ENCODE measurements around the gene ACAP1.

- TF ChIP-seq, protein P1, sequence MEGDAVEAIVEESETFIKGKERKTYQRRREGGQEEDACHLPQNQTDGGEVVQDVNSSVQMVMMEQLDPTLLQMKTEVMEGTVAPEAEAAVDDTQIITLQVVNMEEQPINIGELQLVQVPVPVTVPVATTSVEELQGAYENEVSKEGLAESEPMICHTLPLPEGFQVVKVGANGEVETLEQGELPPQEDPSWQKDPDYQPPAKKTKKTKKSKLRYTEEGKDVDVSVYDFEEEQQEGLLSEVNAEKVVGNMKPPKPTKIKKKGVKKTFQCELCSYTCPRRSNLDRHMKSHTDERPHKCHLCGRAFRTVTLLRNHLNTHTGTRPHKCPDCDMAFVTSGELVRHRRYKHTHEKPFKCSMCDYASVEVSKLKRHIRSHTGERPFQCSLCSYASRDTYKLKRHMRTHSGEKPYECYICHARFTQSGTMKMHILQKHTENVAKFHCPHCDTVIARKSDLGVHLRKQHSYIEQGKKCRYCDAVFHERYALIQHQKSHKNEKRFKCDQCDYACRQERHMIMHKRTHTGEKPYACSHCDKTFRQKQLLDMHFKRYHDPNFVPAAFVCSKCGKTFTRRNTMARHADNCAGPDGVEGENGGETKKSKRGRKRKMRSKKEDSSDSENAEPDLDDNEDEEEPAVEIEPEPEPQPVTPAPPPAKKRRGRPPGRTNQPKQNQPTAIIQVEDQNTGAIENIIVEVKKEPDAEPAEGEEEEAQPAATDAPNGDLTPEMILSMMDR (IDR thresholded peaks at IDR 0.05 in 2 of 3, conservative IDR thresholded peaks at IDR 0.05 in 1 of 3; ENCODE audit: borderline replicate concordance in 1 of 3, insufficient read depth in 1 of 3, low read depth in 2 of 3, low read length in 2 of 3) = no peak
- TF ChIP-seq POLR2AphosphoS5 (IDR thresholded peaks at IDR 0.05; ENCODE audit: low read depth, low read length) (no peak), EZH2 (IDR thresholded peaks at IDR 0.05) (no peak), POLR2A (IDR thresholded peaks at IDR 0.05; ENCODE audit: borderline replicate concordance, extremely low read depth, insufficient read depth, insufficient read length) (no peak), YY1 (IDR thresholded peaks at IDR 0.05; ENCODE audit: extremely low read depth, insufficient replicate concordance, low read depth, low read length) (no peak)
- TF ChIP-seq, protein P2, sequence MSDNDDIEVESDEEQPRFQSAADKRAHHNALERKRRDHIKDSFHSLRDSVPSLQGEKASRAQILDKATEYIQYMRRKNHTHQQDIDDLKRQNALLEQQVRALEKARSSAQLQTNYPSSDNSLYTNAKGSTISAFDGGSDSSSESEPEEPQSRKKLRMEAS (IDR thresholded peaks at IDR 0.05) = no peak
These were observed 6.9 kb downstream of the ACAP1 start for GRCh38 chr17:7343250-7343649.

Measured in HCT116 (cell line).